Transverse colon (tissue), 3 donors: ENCODE measurements around the gene HSD17B13.

Source experiments
- POLR2A ChIP-seq: fragments of 450-650 bp; IDR thresholded peaks from one replicate; pipeline ENCODE4 v1.6.1; 2016; ENCODE audit warnings: antibody characterized with exemption, mild to moderate bottlenecking, moderate library complexity
- TF ChIP-seq, protein P1 (sequence below), 5 experiments: fragments of 200-600 bp in 3 of 5; fragments of 450-650 bp in 2 of 5; sonication (generic) in 3 of 5; IDR thresholded peaks; 1 replicate in 2 of 5; 2 replicates in 3 of 5; pipeline ENCODE4 v1.5.1; 2016 to 2017; ENCODE audit warnings: antibody characterized with exemption in 5 of 5, inconsistent platforms in 3 of 5, mild to moderate bottlenecking in 2 of 5, moderate library complexity in 1 of 5

DNA sequence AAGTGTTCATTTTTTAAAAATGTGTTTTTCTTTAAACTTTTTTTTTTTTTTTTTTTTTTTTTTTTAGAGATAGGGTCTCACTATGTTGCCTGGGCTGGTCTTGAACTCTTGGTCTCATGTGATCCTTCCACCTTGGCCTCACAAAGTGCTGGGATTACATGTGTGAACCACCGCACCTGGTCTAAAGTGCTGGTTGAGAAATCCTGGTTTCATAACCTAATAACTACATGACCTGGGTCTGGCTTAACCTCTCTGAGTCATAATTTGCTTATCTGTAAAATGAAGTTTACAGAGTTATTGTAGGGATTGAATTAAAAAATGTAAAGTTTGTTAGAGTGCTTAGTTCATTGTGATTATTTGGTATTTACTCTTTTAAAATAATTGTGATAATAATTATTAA, 5.2 kb downstream of the HSD17B13 start:
- TF ChIP-seq, protein P1, sequence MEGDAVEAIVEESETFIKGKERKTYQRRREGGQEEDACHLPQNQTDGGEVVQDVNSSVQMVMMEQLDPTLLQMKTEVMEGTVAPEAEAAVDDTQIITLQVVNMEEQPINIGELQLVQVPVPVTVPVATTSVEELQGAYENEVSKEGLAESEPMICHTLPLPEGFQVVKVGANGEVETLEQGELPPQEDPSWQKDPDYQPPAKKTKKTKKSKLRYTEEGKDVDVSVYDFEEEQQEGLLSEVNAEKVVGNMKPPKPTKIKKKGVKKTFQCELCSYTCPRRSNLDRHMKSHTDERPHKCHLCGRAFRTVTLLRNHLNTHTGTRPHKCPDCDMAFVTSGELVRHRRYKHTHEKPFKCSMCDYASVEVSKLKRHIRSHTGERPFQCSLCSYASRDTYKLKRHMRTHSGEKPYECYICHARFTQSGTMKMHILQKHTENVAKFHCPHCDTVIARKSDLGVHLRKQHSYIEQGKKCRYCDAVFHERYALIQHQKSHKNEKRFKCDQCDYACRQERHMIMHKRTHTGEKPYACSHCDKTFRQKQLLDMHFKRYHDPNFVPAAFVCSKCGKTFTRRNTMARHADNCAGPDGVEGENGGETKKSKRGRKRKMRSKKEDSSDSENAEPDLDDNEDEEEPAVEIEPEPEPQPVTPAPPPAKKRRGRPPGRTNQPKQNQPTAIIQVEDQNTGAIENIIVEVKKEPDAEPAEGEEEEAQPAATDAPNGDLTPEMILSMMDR (IDR thresholded peaks at IDR 0.05) = no peak
- TF ChIP-seq POLR2A = no peak
